ENCODE measurements around the gene ANKRD13A. TPM values are rescaled to one million over a fixed set of nuclear protein-coding genes. Genes with fewer than 3 reads are reported as not detected.
A peak's percentile ranks its signal among the peaks of the same experiment; 100 is the strongest.
"Not testable (repeated sequence)": the region's sequence is repeated elsewhere in the genome, so short reads cannot be mapped to it uniquely, and the experiment has no call there.

ANKRD13A gene
- total RNA-seq, 4 donors from 2014 or later = 19.0 to 29.3 (median 20.5) TPM

GRCh38 chr12:110047297-110047940, 48.2 kb downstream of the ANKRD13A start:
- DNase-seq (no peak), ATAC-seq (no peak)
- H3K9me3 ChIP-seq = no peaks in the 10 kb centered on the region
- no peaks in the 10 kb centered on the region for H3K36me3 ChIP-seq
- H3K27ac ChIP-seq = peak overlapping the region in 3 of 4 donors; percentile 62 to 69 (median 65)
- H3K4me1 ChIP-seq = peaks cover 22 to 29% of the 10 kb centered on the region in 2 donors
- H3K27me3 ChIP-seq = no peaks in the 10 kb centered on the region
- H3K4me3 ChIP-seq = peak overlapping the region; percentile 75 to 95 (median 81)
- intact Hi-C loops (cut with DNase I; ENCODE audit: low total_unique reads) (loop anchor here (10.0 kb wide), 1 partner anchor 237 kb away; the partner anchor contains the start of gene ATP2A2), in situ Hi-C loops (cut with MboI; ENCODE audit: low sequenced_read_pairs in 4 of 4) (no loop called here)
- no peak for TF ChIP-seq POLR2A (IDR thresholded peaks at IDR 0.05)
- no peak for TF ChIP-seq CTCF (IDR thresholded peaks at IDR 0.05 in 4 of 5, conservative IDR thresholded peaks at IDR 0.05 in 1 of 5)

- H3K27me3 ChIP-seq = no peaks in the 10 kb centered on the region
- H3K4me3 ChIP-seq = peak within 1 kb of the TSS; percentile 75 to 95 (median 81)
- peaks cover 13 to 19% of the 10 kb centered on the region in 2 donors for H3K4me1 ChIP-seq
- peak within 1 kb of the TSS; percentile 48 to 69 (median 64) for H3K27ac ChIP-seq
- peak; percentile 94 to 95 for ATAC-seq
- H3K9me3 ChIP-seq = no peaks in the 10 kb centered on the region
- no peaks in the 10 kb centered on the region for H3K36me3 ChIP-seq
- peak; percentile 75 to 82 for DNase-seq
- intact Hi-C loops (cut with DNase I; ENCODE audit: low total_unique reads) (loop anchor here (10.0 kb wide), 1 partner anchor 236 kb away; the partner anchor contains the start of gene ATP2A2), in situ Hi-C loops (cut with MboI; ENCODE audit: low sequenced_read_pairs in 4 of 4) (no loop called here)
- TF ChIP-seq CTCF (IDR thresholded peaks at IDR 0.05 in 4 of 5, conservative IDR thresholded peaks at IDR 0.05 in 1 of 5) (no peak), POLR2A (IDR thresholded peaks at IDR 0.05) (peak in 1 of 2 donors; percentile 25)
Measured at GRCh38 chr12:110048242-110049027, 49.2 kb downstream of the ANKRD13A start, which contains the start of gene C12orf76. Gene C12orf76 (minus strand): TSS chr12:110048522. CDS start chr12:110048495, 27 bp downstream.

GRCh38 chr12:110049034-110049433, 49.8 kb downstream of the ANKRD13A start:
- Histone ChIP-seq H3K4me1 (peaks cover 12 to 19% of the 10 kb centered on the region in 2 donors), H3K27ac (peak overlapping the region in 3 of 4 donors; percentile 48 to 65 (median 62)), H3K4me3 (peak overlapping the region in 3 of 4 donors; percentile 79 to 95 (median 83))
- H3K9me3 ChIP-seq; in situ Hi-C loops (cut with MboI; ENCODE audit: low sequenced_read_pairs in 4 of 4); H3K27me3 ChIP-seq; ATAC-seq; DNase-seq; H3K36me3 ChIP-seq: not testable (repeated sequence)
- intact Hi-C loops (cut with DNase I; ENCODE audit: low total_unique reads) = loop anchor here (10.0 kb wide), 1 partner anchor 236 kb away; the partner anchor contains the start of gene ATP2A2

- peaks cover 12 to 17% of the 10 kb centered on the region in 2 donors for H3K4me1 ChIP-seq
- not testable (repeated sequence) for ATAC-seq
Measured at GRCh38 chr12:110049666-110050065, 50.4 kb downstream of the ANKRD13A start.

GRCh38 chr12:110050927-110051326, 51.7 kb downstream of the ANKRD13A start:
- in situ Hi-C loops (cut with MboI; ENCODE audit: low sequenced_read_pairs in 4 of 4) (no loop called here), intact Hi-C loops (cut with DNase I; ENCODE audit: low total_unique reads) (no loop called here)
- ATAC-seq (no peak), DNase-seq (no peak)
- Histone ChIP-seq H3K4me1 (peaks cover 12 to 14% of the 10 kb centered on the region in 2 donors), H3K27me3 (no peaks in the 10 kb centered on the region), H3K9me3 (no peaks in the 10 kb centered on the region), H3K36me3 (no peaks in the 10 kb centered on the region), H3K4me3 (no peak overlapping the region), H3K27ac (no peak overlapping the region)
- TF ChIP-seq POLR2A (IDR thresholded peaks at IDR 0.05) = no peak
- no peak for TF ChIP-seq CTCF (IDR thresholded peaks at IDR 0.05 in 4 of 5, conservative IDR thresholded peaks at IDR 0.05 in 1 of 5)

More at GRCh38 chr12:110049666-110050065, 50.4 kb downstream of the ANKRD13A start:
- H3K36me3 ChIP-seq; in situ Hi-C loops (cut with MboI; ENCODE audit: low sequenced_read_pairs in 4 of 4); DNase-seq; H3K4me3 ChIP-seq; H3K27me3 ChIP-seq; H3K27ac ChIP-seq; H3K9me3 ChIP-seq: not testable (repeated sequence)
- intact Hi-C loops (cut with DNase I; ENCODE audit: low total_unique reads) = loop anchor here (10.0 kb wide), 1 partner anchor 235 kb away; the partner anchor contains the start of gene ATP2A2

- H3K4me3 ChIP-seq; H3K27me3 ChIP-seq; H3K4me1 ChIP-seq; in situ Hi-C loops (cut with MboI; ENCODE audit: low sequenced_read_pairs in 4 of 4); H3K9me3 ChIP-seq; H3K27ac ChIP-seq; intact Hi-C loops (cut with DNase I; ENCODE audit: low total_unique reads); DNase-seq; H3K36me3 ChIP-seq: not testable (repeated sequence)
- ATAC-seq = peak in 1 of 2 donors; percentile 27
Measured at GRCh38 chr12:110055375-110056352, 56.4 kb downstream of the ANKRD13A start.

- H3K4me3 ChIP-seq; H3K9me3 ChIP-seq; H3K4me1 ChIP-seq; DNase-seq; H3K27ac ChIP-seq; H3K27me3 ChIP-seq; ATAC-seq; intact Hi-C loops (cut with DNase I; ENCODE audit: low total_unique reads); H3K36me3 ChIP-seq; in situ Hi-C loops (cut with MboI; ENCODE audit: low sequenced_read_pairs in 4 of 4): not testable (repeated sequence)
Measured at GRCh38 chr12:110056643-110057042, 57.4 kb downstream of the ANKRD13A start.
